Measurements from ENCODE around the gene ATG10. TPM values are rescaled to one million over a fixed set of nuclear protein-coding genes. Genes with fewer than 3 reads are reported as not detected.

ATG10 gene
- total and polyA plus RNA-seq, 2 donors (not counting 1 experiment from before 2014, with no cell fraction given): 1.6 to 11.6 TPM

DNA sequence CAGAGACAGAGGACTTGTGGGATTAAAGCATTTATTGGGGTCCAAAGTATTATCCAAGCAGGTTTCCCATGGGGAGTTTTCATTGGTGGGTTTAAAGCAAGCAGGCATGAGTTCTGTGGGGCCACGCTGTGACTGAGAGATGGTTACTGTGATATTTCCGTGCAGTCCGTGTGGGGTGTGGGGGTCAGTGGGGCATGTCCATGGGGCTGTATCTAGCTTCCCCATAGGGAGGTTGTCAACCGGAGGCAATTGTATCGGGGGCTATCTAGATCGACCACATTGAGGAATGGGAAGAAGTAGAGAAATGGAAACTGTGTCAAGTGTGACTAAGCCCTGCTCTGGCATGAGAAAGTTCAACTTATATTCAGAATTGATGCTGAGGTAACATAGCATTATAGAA is 313.4 kb downstream of the ATG10 start:
- ATAC-seq (ENCODE audit: low read depth) (no peak), DNase-seq (no peak)
- no peak overlapping the region for H3K9ac ChIP-seq (ENCODE audit: low read length)

DNA sequence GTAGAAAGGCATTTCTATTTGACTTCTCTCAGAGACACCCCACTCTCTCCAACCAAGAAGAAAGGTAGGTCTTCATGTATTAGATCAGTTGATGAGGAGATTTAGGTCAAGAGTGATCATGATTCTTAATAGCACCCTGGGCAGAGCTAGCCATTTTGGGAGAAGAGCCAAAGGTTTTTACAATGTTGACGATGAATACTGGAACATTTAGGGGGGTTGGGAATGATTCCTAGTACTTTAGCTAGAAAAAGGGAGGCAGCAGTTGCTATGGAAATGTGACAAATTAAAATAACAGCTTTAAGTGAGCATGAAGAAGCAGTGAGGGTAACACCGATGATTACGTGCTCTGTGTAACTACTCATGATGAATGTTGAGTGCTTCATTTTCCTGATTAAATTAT is 315.8 kb downstream of the ATG10 start:
- H3K9me3 ChIP-seq (ENCODE audit: control extremely low read depth in 1 of 3, control insufficient read depth in 2 of 3, insufficient read depth in 1 of 3, low read length in 2 of 3): no peaks in the 10 kb centered on the region
- H3K27me3 ChIP-seq (replicated peaks in 1 of 4; ENCODE audit: control extremely low read depth in 1 of 4, control insufficient read depth in 3 of 4, insufficient read depth in 4 of 4, low read length in 3 of 4): no peaks in the 10 kb centered on the region
- Mint-ChIP-seq H3K4me3 (no peak overlapping the region), H3K9me3 (ENCODE audit: insufficient read depth) (no peaks in the 10 kb centered on the region), H3K27ac (no peak overlapping the region), H3K4me1 (no peaks in the 10 kb centered on the region), H3K27me3 (no peaks in the 10 kb centered on the region)
- H3K27ac ChIP-seq (ENCODE audit: low read length in 2 of 2): no peak overlapping the region
- no peak overlapping the region for H3K4me3 ChIP-seq (ENCODE audit: control extremely low read depth in 1 of 5, extremely low read depth in 1 of 5, insufficient read depth in 1 of 5, low read depth in 2 of 5, low read length in 4 of 5)
- H3K36me3 ChIP-seq (replicated peaks in 1 of 2; ENCODE audit: control extremely low read depth in 1 of 2, control insufficient read depth in 1 of 2, extremely low read depth in 1 of 2, insufficient read depth in 2 of 2, low read length in 1 of 2): no peaks in the 10 kb centered on the region
- no peak overlapping the region for H3K4me2 ChIP-seq (replicated peaks; ENCODE audit: low read depth, low read length, poor library complexity, severe bottlenecking)
- intact Hi-C loops (cut with micrococcal nuclease): no loop called here
- no peak overlapping the region for H3K9ac ChIP-seq (ENCODE audit: low read length)
- CTCF ChIA-PET: no interaction called here
- no peak overlapping the region for H2AFZ ChIP-seq (ENCODE audit: insufficient read depth, low read depth, low read length, poor library complexity, severe bottlenecking)
- H3K4me1 ChIP-seq (ENCODE audit: control insufficient read depth in 2 of 2, insufficient read depth in 2 of 2, low read length in 2 of 2): no peaks in the 10 kb centered on the region
- 100% methylated on average over 1 of the region's 3 CpGs for WGBS (ENCODE audit: insufficient coverage)
- DNase-seq (no peak), ATAC-seq (ENCODE audit: low read depth) (no peak)
- no peaks in the 10 kb centered on the region for H4K20me1 ChIP-seq (ENCODE audit: control insufficient read depth, insufficient read depth, low read length, poor library complexity, severe bottlenecking)
- TF ChIP-seq EZH2 (IDR thresholded peaks at IDR 0.05; ENCODE audit: borderline replicate concordance, insufficient read depth, low read depth, low read length, poor library complexity, severe bottlenecking): no peak
- TF ChIP-seq, protein P1, sequence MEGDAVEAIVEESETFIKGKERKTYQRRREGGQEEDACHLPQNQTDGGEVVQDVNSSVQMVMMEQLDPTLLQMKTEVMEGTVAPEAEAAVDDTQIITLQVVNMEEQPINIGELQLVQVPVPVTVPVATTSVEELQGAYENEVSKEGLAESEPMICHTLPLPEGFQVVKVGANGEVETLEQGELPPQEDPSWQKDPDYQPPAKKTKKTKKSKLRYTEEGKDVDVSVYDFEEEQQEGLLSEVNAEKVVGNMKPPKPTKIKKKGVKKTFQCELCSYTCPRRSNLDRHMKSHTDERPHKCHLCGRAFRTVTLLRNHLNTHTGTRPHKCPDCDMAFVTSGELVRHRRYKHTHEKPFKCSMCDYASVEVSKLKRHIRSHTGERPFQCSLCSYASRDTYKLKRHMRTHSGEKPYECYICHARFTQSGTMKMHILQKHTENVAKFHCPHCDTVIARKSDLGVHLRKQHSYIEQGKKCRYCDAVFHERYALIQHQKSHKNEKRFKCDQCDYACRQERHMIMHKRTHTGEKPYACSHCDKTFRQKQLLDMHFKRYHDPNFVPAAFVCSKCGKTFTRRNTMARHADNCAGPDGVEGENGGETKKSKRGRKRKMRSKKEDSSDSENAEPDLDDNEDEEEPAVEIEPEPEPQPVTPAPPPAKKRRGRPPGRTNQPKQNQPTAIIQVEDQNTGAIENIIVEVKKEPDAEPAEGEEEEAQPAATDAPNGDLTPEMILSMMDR (IDR thresholded peaks at IDR 0.05): no peak
- no peaks in the 10 kb centered on the region for H3K79me2 ChIP-seq (ENCODE audit: control insufficient read depth, insufficient read depth, low read length)
- POLR2A ChIA-PET: interaction anchor here (0.8 kb wide), 1 partner anchor 550 kb away, joined by 5 read pairs; no protein-coding TSS in a partner anchor

More for the DNA sequence above, 313.4 kb downstream of the ATG10 start:
- Mint-ChIP-seq H3K4me1 (no peaks in the 10 kb centered on the region), H3K27me3 (no peaks in the 10 kb centered on the region), H3K9me3 (ENCODE audit: insufficient read depth) (no peaks in the 10 kb centered on the region), H3K27ac (no peak overlapping the region), H3K4me3 (no peak overlapping the region)
- no peaks in the 10 kb centered on the region for H3K79me2 ChIP-seq (ENCODE audit: control insufficient read depth, insufficient read depth, low read length)
- ChIA-PET CTCF (no interaction called here), POLR2A (no interaction called here)
- H2AFZ ChIP-seq (ENCODE audit: insufficient read depth, low read depth, low read length, poor library complexity, severe bottlenecking): no peak overlapping the region
- H3K4me3 ChIP-seq (ENCODE audit: control extremely low read depth in 1 of 5, extremely low read depth in 1 of 5, insufficient read depth in 1 of 5, low read depth in 2 of 5, low read length in 4 of 5): no peak overlapping the region
- no peaks in the 10 kb centered on the region for H3K36me3 ChIP-seq (replicated peaks in 1 of 2; ENCODE audit: control extremely low read depth in 1 of 2, control insufficient read depth in 1 of 2, extremely low read depth in 1 of 2, insufficient read depth in 2 of 2, low read length in 1 of 2)
- no peaks in the 10 kb centered on the region for H3K27me3 ChIP-seq (replicated peaks in 1 of 4; ENCODE audit: control extremely low read depth in 1 of 4, control insufficient read depth in 3 of 4, insufficient read depth in 4 of 4, low read length in 3 of 4)
- no peak overlapping the region for H3K4me2 ChIP-seq (replicated peaks; ENCODE audit: low read depth, low read length, poor library complexity, severe bottlenecking)
- H3K4me1 ChIP-seq (ENCODE audit: control insufficient read depth in 2 of 2, insufficient read depth in 2 of 2, low read length in 2 of 2): no peaks in the 10 kb centered on the region
- 97% methylated on average over 5 of the region's 6 CpGs for WGBS (ENCODE audit: insufficient coverage)
- no peaks in the 10 kb centered on the region for H4K20me1 ChIP-seq (ENCODE audit: control insufficient read depth, insufficient read depth, low read length, poor library complexity, severe bottlenecking)
- TF ChIP-seq, protein P1 (IDR thresholded peaks at IDR 0.05): no peak
- TF ChIP-seq EZH2 (IDR thresholded peaks at IDR 0.05; ENCODE audit: borderline replicate concordance, insufficient read depth, low read depth, low read length, poor library complexity, severe bottlenecking): no peak
- H3K9me3 ChIP-seq (ENCODE audit: control extremely low read depth in 1 of 3, control insufficient read depth in 2 of 3, insufficient read depth in 1 of 3, low read length in 2 of 3): no peaks in the 10 kb centered on the region
- intact Hi-C loops (cut with micrococcal nuclease): no loop called here
- no peak overlapping the region for H3K27ac ChIP-seq (ENCODE audit: low read length in 2 of 2)
